GM21717 (cell line): ENCODE results near the gene ITGA7.
"Not testable (repeated sequence)": the region's sequence is repeated elsewhere in the genome, so short reads cannot be mapped to it uniquely, and the experiment has no call there.

Source experiments
- ATAC-seq: cut with Tn5 transposase; IDR thresholded peaks from one replicate; pipeline ENCODE4 v1.9.1; 2021; ENCODE audit warnings: mild to moderate bottlenecking, moderate library complexity; ENCODE audit not compliant: unreplicated experiment

Gene ITGA7

GRCh38 chr12:55650620-55651298, 56.9 kb downstream of the ITGA7 start:
- not testable (repeated sequence) for ATAC-seq

- ATAC-seq, result no peak
These were observed 60.7 kb downstream of the ITGA7 start for GRCh38 chr12:55647027-55647426.

GRCh38 chr12:55644591-55644990, 63.1 kb downstream of the ITGA7 start:
- no peak for ATAC-seq

DNA sequence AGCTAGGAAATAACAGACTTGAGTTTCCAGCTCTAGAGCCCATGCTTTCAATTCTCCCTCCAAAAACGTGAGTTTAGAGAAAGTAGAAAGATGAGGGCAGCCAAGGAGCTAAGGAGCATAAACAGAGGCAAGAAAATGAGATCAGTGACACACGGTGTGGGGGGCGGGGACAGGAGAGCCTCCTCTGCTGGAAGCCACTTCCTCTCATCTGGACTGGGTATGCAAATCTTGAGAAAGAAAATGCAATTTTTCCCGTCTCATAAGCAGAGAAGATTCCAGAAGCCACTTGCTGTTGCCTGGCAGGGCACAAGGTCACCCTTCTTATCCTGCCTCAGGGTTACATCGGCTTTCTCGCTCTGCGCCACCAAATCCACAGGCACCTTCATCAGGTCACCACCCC, 65.0 kb downstream of the ITGA7 start:
- ATAC-seq, result peak; percentile 34

DNA sequence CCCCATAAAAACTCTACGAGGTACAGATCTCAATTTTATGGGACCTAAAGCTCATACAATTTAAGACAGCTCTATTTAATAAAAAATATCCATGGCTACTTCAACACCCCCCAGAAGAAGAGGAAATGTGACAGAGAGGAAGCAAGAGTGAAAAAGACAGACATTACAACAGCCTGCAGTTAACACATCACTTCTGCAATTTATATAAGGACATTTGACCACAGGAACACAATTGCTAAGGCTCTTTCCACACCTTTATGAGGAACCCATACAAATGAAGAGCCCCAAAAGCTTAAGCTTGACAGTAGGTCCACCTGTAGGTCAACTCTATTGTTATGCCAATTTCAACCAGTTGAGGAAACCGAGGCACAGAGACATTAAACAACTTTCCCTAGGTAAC, 65.4 kb downstream of the ITGA7 start:
- no peak for ATAC-seq

GRCh38 chr12:55641595-55641994, 66.1 kb downstream of the ITGA7 start:
- no peak for ATAC-seq

DNA sequence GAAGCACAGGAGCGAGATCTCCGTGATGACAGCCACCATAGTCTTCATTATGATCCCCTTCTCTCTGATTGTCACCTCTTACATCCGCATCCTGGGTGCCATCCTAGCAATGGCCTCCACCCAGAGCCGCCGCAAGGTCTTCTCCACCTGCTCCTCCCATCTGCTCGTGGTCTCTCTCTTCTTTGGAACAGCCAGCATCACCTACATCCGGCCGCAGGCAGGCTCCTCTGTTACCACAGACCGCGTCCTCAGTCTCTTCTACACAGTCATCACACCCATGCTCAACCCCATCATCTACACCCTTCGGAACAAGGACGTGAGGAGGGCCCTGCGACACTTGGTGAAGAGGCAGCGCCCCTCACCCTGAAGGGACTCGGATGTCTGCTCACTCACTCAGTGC, 70.2 kb downstream of the ITGA7 start:
- ATAC-seq, result no peak

DNA sequence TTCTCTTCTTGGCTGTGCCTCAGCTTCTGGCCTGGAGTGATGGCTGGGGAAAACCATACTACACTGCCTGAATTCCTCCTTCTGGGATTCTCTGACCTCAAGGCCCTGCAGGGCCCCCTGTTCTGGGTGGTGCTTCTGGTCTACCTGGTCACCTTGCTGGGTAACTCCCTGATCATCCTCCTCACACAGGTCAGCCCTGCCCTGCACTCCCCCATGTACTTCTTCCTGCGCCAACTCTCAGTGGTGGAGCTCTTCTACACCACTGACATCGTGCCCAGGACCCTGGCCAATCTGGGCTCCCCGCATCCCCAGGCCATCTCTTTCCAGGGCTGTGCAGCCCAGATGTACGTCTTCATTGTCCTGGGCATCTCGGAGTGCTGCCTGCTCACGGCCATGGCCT, 70.9 kb downstream of the ITGA7 start, which contains the start of gene OR10P1:
Gene OR10P1, plus strand, starts transcription at position 40 of the 400 bp plus-strand sequence. Its CDS starts 0 bp downstream, at position 40.
- ATAC-seq, result no peak

DNA sequence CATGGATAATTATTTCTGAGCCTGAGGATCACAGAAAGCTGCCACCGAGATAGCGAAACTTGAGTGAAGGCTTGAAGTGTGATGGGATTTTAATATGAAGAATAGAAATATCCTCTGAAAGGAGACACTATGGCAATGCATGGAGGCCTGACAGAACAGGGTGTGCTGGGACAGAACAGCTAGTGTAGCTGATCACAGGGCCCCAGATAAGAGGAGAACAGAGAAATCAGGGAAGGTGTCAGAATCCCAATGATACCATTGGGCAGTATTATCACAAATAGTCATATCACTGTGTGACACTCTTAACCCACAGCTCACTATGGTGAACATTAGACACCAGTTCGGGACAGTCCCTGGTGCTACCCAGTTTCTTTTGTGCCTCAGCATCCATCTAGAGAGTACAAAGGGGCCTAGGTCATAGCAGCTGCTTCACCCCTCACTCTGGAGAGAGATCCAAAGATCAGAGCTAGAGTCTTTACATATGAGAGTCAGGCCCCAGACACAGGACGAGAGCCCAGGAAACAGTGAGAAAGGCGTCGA, 71.5 kb downstream of the ITGA7 start:
- ATAC-seq, result no peak
